Upper lobe of left lung (tissue), 4 donors: ENCODE data around the gene ATG7.

Source experiments
- POLR2A ChIP-seq, 4 donors: fragments of 450-650 bp; IDR thresholded peaks; one replicate each; pipeline ENCODE4 v1.5.1; 2016 to 2017; ENCODE audit warnings: antibody characterized with exemption in 4 of 4, mild to moderate bottlenecking in 2 of 4
- TF ChIP-seq, protein P1 (sequence below), 6 experiments: fragments of 450-650 bp in 4 of 6; fragments of 200-600 bp in 2 of 6; sonication (generic) in 2 of 6; IDR thresholded peaks; one replicate each; pipeline ENCODE4 v1.5.1; 2016 to 2019; ENCODE audit warnings: antibody characterized with exemption in 6 of 6

DNA sequence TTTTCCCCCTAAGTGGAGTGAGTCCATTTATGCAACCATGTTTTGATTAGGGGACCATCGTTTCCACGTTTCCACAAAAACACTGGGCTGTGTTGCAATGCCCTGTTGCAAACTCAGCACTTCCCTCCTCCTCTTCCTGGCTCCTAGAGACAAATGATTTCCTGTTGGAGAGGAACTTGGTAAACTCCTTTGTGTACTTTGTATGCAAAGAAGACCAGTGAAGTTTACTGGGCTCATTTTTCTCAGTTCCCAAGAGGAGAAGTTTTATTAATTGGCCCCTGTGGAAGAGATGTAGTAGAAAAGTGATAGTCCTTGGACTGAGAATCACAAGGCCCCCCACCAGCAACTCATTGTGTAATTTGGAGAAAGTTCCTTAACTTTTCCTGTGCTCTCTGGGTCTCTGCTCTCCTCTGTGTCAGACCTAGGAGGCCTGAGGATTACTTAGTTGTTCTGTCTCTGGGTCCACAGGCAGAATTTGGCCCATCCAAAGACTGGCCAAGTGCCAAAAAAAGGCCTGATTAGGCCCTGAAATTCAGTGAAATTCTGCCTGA is 95.0 kb downstream of the ATG7 start:
- TF ChIP-seq POLR2A (IDR thresholded peaks at IDR 0.05): no peak
- TF ChIP-seq, protein P1, sequence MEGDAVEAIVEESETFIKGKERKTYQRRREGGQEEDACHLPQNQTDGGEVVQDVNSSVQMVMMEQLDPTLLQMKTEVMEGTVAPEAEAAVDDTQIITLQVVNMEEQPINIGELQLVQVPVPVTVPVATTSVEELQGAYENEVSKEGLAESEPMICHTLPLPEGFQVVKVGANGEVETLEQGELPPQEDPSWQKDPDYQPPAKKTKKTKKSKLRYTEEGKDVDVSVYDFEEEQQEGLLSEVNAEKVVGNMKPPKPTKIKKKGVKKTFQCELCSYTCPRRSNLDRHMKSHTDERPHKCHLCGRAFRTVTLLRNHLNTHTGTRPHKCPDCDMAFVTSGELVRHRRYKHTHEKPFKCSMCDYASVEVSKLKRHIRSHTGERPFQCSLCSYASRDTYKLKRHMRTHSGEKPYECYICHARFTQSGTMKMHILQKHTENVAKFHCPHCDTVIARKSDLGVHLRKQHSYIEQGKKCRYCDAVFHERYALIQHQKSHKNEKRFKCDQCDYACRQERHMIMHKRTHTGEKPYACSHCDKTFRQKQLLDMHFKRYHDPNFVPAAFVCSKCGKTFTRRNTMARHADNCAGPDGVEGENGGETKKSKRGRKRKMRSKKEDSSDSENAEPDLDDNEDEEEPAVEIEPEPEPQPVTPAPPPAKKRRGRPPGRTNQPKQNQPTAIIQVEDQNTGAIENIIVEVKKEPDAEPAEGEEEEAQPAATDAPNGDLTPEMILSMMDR (IDR thresholded peaks at IDR 0.05): no peak
